GM19035 (cell line): ENCODE data around the gene IL27RA.

Experiments
- ATAC-seq: cut with Tn5 transposase; IDR thresholded peaks from one replicate; pipeline ENCODE4 v1.9.1; 2021; ENCODE audit not compliant: unreplicated experiment

Gene IL27RA

DNA sequence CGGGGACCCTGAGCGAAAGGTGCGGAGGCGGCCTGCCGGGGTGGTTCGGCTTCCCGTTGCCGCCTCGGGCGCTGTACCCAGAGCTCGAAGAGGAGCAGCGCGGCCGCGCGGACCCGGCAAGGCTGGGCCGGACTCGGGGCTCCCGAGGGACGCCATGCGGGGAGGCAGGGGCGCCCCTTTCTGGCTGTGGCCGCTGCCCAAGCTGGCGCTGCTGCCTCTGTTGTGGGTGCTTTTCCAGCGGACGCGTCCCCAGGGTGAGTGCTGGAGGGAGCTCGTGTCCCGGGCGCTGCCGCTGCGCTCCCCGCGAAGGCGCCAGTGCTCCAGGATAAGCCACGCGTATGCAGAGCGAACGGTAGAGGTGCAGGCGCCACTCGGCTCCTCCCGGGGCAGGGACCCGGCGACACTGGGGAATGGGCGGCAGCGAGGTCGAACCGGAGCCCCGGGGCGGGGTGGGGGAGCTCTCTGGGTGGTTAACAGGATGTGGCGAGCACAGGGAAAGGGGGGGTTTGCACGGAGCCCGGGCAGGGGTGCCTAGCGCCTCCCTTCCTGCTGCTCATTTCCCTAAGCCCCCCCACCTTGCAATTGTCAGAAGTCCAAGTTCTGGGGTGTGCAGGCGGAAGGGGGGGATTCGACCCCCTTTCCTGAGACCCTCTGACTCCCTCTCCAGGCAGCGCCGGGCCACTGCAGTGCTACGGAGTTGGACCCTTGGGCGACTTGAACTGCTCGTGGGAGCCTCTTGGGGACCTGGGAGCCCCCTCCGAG, at the start of gene IL27RA:
Gene IL27RA (plus strand): TSS at position 44 of the 762 bp plus-strand sequence. CDS start 111 bp downstream, at position 155.
- no peak for ATAC-seq

DNA sequence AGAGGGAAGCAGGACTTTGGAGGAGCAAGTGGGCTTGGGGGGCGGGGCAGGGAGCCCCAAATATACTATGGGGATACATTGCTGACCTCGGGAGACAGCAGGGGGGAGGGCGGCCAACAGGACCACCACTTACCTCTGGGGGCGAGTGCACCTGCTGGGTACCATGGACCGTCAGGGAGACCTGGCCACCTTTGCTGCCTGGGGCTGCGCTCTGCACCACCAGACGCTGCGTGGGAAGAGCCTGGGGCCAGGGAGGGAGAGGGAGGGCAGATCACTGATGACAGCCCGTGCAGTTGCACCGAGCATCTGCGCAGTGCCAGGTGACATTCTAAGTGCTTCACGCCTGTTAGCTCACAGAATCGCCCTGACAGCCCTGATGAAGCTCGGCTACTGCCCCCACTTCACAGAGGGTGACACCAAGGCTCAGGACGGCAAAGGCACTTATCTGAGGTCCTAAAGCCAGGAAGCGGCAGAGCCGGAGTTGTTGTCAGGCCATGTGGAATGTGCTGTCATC, 49.5 kb upstream of the IL27RA start:
- ATAC-seq, result no peak

DNA sequence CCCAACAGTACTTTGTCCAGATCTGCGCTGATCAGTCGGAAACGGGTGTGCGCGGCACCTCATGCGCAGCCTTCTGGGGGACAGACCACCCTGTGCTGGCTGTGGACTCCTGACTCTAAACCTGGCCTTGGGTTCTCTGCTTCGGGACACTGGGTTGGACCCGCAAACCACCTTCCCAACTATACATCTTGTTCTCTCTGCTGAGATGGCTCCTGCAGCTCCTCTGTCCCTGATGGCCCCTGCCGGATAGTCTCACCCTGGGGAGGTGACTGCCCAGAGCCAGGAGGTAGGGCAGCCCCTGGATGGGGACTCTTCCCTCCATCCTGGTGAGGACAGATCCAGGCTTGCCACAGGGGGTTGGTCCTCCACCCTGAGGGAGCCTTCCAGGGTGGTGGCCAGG, 48.8 kb upstream of the IL27RA start:
- no peak for ATAC-seq

DNA sequence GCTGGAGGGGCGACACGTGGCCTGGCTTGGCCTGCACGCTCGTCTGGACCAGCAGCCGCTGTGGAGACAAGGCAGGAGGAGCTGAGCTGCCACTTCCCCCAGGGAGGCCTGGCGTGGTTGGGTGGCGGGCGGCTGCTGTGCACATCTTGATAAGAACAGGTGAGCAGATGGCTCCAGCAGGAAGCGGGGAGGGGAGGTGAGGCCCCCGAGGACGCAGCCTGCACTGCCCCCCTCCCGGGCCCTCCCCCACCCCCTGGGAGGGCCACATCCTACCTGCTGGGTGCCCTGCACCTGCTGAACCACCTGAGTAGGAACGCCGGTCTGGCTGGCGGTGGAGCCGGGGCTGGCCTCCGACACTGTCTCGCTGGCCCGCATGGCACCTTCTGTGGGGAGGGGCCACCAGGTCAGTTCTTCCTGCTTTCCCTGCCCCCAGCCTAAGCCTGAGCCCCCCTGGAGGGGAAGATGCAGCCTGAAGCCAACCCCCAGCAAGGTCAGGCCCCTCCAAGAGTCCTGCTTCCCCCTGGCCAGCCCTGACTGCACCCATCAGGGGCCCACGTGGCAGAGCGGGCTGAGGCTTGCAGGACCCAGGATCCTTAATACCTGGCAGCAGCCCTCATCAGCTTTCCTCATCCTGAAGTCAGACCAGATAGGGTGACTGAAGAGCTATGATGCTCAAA, 48.2 kb upstream of the IL27RA start:
- no peak for ATAC-seq

DNA sequence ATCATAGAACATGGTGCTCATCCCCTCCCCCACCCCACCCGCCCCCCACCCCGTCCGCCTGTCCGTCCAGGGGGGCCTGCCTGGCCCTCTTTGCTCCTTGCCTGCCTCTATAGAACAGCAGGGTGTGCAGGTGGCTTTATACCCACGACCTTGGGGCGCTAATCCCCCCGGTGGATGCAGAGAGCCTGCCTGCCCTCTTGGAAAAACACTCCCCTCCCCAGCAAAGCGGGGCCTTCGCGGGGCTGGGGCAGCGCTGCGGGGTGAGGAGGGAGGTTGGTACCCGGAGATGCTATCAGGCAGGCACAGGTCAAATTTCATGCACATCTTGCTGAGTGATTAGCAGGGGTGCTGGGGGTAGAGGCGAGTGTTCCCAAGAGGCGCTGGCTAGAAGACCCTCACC, 47.4 kb upstream of the IL27RA start:
- ATAC-seq, result no peak

DNA sequence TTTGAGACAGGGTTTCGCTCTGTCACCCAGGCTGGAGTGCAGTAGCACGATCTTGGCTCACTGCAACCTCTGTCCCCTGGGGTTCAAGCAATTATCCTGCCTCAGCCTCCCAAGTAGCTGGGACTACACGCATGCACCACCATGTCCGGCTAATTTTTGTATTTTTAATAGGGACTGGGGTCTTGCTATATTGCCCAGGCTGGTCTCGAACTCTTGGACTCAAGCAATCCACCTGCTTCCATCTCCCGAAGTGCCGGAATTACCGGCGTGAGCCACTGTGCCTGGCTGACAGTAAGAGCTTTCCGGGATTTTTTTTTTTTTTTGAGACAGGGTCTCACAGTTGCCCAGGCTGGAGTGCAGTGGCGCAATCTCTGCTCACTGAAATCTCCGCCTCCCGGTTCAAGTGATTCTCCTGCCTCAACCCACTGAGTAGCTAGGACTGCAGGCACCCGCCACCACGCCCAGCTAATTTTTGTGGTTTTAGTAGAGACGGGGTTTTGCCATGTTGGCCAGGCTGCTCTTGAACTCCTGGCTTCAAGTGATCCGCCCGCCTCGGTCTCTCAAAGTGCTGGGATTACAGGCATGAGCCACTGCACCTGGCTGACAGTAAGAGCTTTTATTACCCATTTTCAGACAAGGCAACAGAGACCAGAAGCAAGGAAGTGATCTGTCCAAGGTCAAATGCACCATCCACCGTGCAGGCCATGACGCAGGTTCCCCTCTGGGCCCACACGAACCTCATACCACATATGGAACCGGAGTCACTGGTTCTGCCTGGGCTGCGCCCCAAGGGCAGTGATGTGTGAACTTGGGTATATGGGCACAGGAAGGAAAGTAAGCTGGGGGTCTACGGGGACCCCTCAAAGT, 46.5 kb upstream of the IL27RA start:
- no peak for ATAC-seq

DNA sequence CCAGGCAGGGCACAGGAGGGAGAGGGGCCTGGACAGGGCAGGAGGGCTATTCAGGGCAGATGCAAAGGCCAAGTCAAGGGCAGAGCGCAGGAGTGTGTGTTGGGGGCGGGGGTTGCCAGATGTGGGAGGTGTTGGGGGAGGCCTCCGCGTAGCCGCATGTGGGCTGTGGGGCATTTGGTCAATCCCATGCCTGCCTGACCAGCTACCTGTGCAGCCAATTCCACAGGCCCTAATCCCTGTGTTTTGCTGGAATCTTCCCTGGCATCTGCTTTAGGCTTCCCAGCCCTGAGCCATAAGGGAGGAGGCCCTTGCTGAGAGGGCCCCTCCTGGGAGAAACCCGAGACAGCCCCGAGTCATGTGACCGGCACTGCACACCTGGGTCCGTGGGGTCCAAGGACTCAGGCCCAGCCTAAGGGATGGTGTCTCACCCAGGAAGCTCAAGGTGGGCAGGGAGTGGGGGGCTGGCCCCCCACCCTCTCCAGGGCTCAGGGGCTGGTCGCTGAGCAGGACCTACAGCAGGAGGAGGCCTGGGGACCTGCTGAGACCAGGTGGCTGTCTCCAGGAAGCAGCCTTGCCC, 45.7 kb upstream of the IL27RA start:
- ATAC-seq, result peak; percentile 16

DNA sequence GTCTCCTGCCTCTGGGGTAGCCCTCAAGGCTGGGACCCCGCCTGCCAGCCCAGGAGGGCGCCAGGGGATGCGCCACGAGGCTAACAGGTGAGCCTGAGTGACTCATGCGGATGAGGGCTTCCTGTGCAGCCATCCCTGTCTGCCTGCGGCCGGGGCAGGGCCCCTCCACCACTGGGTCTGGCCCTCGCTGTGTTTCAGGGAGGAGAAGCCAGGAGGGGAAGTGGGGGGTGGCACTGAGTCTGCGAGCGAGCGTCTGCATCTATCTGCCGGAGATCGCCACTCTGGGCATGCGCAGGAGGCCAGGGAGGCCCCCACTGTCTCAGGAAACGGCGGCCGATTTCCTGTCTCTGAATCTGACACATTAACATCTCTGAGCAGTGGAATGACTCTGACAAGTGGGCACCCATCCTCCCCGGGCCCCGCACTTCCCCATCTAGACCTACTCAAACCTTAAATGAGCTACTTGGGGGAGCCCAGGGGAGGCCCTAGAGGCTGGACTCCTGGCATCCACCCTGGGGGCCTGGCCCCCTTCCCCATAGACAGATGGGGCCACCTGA, 45.1 kb upstream of the IL27RA start:
- peak; percentile 81 for ATAC-seq

DNA sequence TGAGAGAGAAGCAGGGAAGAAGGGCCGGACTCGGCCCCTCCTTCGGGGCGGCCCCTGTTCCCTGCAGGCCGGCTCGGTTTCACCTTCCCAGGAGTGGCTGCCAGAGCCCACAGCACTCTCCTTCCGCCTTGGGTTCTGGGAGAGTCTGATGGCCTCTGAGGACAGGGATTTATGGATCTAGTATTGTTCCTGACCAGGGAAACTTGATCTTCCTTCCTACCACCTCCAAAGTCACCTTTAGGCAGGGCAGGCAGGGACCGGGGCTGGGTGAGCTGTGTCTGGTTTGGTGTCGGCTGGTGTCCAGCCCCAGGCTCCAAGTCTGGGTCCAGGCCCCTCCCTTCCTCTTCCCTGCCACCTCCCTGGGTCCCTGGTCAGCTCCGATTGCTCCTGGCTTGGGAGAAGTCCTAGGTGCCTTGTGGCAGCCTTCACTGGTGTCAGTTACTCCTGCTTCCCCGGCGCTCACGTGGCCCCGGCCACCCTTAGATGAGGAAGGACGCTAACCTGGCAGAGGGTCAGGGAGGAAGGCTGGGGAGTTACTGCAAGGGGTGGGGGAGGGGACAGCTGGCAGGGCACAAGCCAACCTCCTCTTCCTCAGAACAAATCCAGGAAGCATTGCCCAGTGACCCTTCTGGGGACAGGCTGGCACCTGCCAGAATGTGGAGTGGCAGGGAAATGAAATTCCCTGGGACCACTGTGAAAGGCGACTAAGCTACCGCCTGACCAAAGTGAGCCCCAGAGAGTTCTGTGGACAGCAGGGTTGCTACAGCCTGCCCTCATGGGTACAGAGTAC, 44.3 kb upstream of the IL27RA start:
- no peak for ATAC-seq

DNA sequence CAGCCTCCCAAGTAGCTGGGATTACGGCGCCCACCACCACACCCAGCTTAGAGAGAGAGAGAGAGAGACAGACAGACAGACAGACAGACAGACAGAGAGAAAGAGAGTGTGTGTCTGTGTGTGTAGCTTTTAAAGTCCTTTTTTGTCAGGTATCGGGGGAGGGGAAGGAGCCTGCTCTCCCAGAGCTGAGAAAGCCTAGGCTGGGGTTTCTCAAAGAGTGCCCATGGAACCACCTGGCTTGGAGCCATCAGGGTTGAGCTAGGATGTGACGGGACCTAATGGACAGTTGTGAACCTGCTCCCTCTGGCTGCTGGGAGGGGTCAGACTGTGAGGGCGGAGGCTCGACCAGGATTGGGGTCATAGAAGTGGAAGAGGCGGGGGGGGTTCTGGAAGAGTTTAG, 42.1 kb upstream of the IL27RA start:
- ATAC-seq, result no peak

DNA sequence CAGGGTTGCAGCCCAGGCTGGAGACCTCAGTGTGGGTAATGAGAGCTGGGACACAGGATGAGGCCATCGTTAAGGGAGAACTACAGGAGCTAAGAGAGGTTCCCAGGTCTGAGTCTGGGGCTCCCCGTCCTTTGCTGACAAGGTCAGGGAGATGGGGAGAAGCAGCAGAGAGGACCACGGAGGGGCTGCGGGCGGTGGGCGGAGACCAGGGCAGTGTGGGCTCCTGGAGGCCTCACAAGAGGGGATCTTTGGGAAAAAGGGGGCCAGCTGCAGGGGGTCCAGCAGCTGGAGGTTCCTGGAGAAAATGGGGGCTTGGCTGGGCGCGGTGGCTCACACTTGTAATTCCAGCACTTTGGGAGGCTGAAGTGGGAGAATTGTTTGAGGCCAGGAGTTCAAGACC, 41.5 kb upstream of the IL27RA start:
- ATAC-seq, result no peak

DNA sequence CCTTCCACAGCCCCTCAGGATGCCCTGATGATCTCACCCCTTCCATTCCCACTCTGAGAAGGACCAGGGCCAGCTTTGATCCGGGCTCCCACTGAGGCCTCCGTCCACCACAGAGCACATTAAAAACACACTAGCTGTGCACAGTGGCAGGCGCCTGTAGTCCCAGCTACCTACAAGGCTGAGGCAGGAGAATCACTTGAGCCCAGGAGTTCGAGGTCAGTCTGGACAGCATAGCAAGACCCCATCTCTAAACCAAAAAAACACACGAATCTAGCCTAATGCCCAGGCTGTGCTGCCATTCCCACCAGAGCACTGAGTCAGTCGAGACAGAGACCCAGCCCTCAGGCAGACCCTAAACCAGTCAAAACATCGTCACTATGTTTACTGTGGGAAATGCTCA, 39.5 kb upstream of the IL27RA start:
- no peak for ATAC-seq

DNA sequence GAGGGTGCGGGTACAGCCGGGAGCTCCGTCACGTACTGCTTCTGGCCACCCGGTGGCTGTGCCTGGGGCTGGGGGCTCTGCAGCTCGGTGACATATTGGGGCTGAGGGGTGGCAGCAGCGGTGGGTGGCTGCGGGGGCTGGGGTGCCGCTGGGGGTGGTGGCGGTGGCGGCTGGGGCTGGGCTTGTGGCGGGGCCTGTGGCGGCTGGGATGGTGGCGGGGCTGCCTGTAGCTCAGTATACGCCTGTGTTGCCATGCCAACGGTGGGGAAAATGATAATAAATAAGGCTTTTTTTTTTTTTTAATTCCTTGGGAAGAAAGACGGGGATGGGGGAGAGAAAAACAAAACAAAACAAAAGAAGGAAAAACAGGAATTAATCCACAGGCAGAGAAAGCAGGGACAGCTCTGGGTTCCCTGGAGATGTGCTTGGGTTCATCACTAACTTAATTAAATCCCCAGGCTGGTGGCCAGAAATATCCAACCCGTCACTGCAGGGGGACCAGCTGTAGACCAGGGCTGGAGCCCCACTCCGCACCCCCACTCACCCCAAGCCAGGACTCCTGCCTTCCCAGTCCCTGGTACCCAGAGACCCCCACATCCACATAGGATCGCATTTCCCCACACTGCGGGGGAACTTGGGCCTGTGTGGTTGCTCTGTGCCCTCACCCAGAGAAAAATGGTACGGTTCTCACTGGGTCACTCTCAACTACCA, 37.8 kb upstream of the IL27RA start:
- no peak for ATAC-seq

DNA sequence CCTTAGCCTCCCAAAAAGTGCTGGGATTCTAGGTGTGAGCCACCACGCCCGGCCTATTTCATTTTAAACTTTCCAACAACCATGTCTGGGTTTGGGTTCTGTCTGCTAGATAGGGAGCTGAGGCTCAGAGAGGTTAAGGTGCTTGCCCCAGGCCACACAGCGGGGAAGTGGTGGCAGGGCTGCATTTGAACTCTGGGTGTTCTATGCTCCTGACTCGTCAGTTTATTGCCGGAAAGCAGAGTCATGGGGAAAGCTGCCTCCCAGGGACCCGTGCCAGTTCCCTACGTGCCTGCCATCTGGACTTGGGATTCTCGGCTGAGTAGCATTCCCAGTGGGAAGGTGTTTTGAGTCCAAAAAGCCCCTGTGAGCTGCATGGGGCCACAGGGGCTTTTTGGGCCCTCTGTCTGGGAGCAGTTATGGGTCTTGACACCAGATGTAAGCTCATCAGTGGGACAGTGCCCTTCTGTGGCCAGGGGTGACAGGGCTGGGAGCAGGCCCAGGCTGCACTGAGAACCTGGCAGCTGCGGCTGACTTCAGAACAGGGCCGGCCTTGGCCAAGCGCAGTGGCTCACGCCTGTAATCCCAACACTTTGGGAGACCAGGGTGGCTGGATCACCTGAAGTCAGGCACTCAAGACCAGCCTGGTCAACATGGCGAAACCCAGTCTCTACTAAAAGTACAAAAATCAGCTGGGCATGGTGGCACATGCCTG, 36.4 kb upstream of the IL27RA start:
- no peak for ATAC-seq

DNA sequence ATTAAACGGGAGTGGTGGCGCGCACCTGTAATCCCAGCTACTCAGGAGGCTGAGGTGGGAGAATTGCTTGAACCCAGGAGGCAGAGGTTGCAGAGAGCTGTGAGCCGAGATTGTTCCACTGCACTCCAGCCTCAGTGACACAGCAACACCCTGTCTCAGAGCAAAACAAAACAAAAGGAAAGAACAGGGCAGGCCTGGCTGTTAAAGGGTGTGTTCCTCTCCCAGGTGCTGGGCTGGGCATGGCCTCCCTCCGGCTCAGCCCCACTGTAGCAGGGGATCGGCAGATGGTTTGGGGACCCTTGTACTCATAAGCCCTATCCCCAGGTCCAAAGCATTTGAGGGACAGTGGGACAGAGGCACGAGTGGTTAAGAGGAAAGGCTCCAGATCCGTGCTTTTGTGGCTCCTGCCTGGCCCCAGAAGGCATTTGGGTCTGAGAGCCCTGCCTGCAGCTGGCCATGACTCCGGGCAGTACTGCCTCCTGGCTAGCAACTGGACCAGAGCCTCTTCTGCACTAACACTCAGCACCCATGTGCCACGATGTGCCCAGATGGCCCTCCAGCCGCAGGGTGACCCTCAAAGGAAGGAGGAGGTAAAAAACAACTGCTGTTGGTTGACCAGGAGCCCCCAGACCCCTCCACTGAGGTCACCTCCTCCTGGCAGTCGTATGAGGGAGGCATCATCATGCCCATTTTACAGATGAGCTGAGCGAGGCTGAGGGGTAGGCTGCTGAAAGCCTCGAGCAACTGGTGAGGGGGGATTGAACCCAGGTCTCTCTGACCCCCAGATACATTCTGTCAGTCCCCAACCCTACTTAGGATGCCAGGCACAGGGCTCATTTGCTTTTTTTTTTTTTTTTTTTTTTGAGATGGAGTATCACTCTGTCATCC, 35.4 kb upstream of the IL27RA start:
- no peak for ATAC-seq

DNA sequence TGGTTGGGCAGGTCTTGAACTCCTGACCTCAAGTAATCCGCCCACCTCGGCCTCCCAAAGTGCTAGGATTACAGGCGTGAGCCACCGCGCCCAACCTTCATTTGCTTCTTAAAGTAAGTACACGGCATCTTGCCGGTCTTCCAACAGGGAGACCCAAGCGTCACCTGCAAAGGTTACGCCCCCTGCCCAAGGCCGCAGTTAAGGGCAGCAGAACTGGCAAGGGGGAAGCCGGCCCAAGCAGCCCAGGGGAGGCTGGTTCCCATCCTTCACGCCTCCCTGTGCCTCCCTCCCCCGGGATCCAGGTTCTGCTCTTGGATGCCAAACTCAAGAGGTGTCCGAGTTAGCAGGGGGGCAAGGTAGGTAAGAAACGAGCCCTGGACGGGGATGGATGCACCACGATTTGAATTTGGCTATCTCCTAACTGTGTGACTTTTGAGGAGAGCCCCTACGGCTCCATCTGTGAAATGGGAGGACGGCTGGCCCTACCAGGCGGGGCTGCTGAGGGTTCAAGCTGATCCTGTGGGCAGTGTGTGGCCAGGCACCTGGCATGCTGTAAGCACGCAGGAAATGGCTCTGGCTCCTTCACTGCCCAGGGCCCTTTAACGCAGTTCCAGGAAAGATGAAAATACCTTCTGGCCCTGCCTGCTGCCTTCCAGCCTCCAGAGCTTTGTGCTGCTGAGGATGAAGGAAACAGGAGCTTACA, 34.5 kb upstream of the IL27RA start:
- no peak for ATAC-seq

DNA sequence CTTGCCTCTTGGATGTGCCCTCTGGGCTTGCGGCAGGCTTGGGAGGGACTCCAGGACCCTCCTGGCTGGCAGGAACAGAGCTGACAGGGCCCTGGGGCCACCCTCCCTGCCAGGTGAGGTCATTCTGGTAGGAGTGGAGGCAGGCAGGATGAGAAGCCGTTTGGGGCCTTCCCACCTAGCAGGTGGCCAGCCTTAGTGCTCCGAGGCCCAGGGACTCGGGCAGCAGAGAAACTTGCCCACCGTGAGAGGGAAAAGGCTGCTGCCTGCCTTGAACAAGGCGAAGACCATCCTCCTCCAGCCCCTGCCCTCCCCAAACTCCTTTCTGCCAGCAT, 34.0 kb upstream of the IL27RA start:
- ATAC-seq, result no peak
